ENCODE data around the gene PSME1. TPM values are rescaled to one million over a fixed set of nuclear protein-coding genes. Genes with fewer than 3 reads are reported as not detected.

Gene PSME1
- total and polyA plus RNA-seq, 4 donors: 125 to 311 (median 239) TPM

GRCh38 chr14:24185026-24185425 lies 49.0 kb downstream of the PSME1 start:
- DNase-seq: no peak
- H3K27ac ChIP-seq (ENCODE audit: low read depth in 1 of 2, low read length in 1 of 2): no peak overlapping the region
- no peak for TF ChIP-seq CTCF (IDR thresholded peaks at IDR 0.05; ENCODE audit: control extremely low read depth, extremely low read depth)

GRCh38 chr14:24185741-24186140 lies 49.7 kb downstream of the PSME1 start:
- peaks cover 0 to 8% (median 5%) of the 10 kb centered on the region in 5 donors for H3K4me1 ChIP-seq (ENCODE audit: control insufficient read depth in 5 of 5, insufficient read depth in 5 of 5, low read length in 5 of 5)
- no peak overlapping the region for H3K27ac ChIP-seq (ENCODE audit: low read depth in 1 of 2, low read length in 1 of 2)
- ATAC-seq (ENCODE audit: insufficient read depth, low FRiP score) (no peak), DNase-seq (no peak)
- H3K36me3 ChIP-seq (ENCODE audit: control insufficient read depth in 4 of 4, insufficient read depth in 4 of 4, low read length in 4 of 4): peaks cover 23 to 54% (median 28%) of the 10 kb centered on the region in 4 donors
- H3K9ac ChIP-seq (ENCODE audit: insufficient read depth in 1 of 2, low read length in 2 of 2): no peak overlapping the region
- no peak for TF ChIP-seq CTCF (IDR thresholded peaks at IDR 0.05; ENCODE audit: control extremely low read depth, extremely low read depth)
- 92 to 96% methylated on average over 11 of the region's 11 CpGs for WGBS, 2 donors
- no peaks in the 10 kb centered on the region for H3K27me3 ChIP-seq (ENCODE audit: control insufficient read depth in 3 of 3, insufficient read depth in 3 of 3, low read length in 2 of 3)
- no peak overlapping the region for H3K4me3 ChIP-seq
- no peaks in the 10 kb centered on the region for H3K9me3 ChIP-seq (ENCODE audit: control insufficient read depth in 4 of 4, insufficient read depth in 3 of 4, low read length in 3 of 4)

More at GRCh38 chr14:24185026-24185425, 49.0 kb downstream of the PSME1 start:
- Histone ChIP-seq H3K9ac (ENCODE audit: insufficient read depth in 1 of 2, low read length in 2 of 2) (no peak overlapping the region), H3K4me3 (no peak overlapping the region), H3K36me3 (ENCODE audit: control insufficient read depth in 4 of 4, insufficient read depth in 4 of 4, low read length in 4 of 4) (peaks cover 23 to 59% (median 28%) of the 10 kb centered on the region in 4 donors), H3K27me3 (ENCODE audit: control insufficient read depth in 3 of 3, insufficient read depth in 3 of 3, low read length in 2 of 3) (no peaks in the 10 kb centered on the region), H3K4me1 (ENCODE audit: control insufficient read depth in 5 of 5, insufficient read depth in 5 of 5, low read length in 5 of 5) (peaks cover 0 to 8% (median 5%) of the 10 kb centered on the region in 5 donors), H3K9me3 (ENCODE audit: control insufficient read depth in 4 of 4, insufficient read depth in 3 of 4, low read length in 3 of 4) (no peaks in the 10 kb centered on the region)
- ATAC-seq (ENCODE audit: insufficient read depth, low FRiP score): no peak
- WGBS, 2 donors: 97% methylated on average over 7 of the region's 7 CpGs

GRCh38 chr14:24186831-24187538 lies 51.0 kb downstream of the PSME1 start:
- Histone ChIP-seq H3K4me1 (ENCODE audit: control insufficient read depth in 5 of 5, insufficient read depth in 5 of 5, low read length in 5 of 5) (peaks cover 0 to 8% (median 5%) of the 10 kb centered on the region in 5 donors), H3K9ac (ENCODE audit: insufficient read depth in 1 of 2, low read length in 2 of 2) (no peak overlapping the region), H3K4me3 (no peak overlapping the region), H3K27me3 (ENCODE audit: control insufficient read depth in 3 of 3, insufficient read depth in 3 of 3, low read length in 2 of 3) (no peaks in the 10 kb centered on the region), H3K36me3 (ENCODE audit: control insufficient read depth in 4 of 4, insufficient read depth in 4 of 4, low read length in 4 of 4) (peaks cover 23 to 46% (median 29%) of the 10 kb centered on the region in 4 donors), H3K27ac (ENCODE audit: low read depth in 1 of 2, low read length in 1 of 2) (no peak overlapping the region), H3K9me3 (ENCODE audit: control insufficient read depth in 4 of 4, insufficient read depth in 3 of 4, low read length in 3 of 4) (no peaks in the 10 kb centered on the region)
- WGBS, 2 donors: 93 to 99% methylated on average over 10 of the region's 10 CpGs
- DNase-seq: no peak
- no peak for TF ChIP-seq CTCF (IDR thresholded peaks at IDR 0.05; ENCODE audit: control extremely low read depth, extremely low read depth)
- no peak for ATAC-seq (ENCODE audit: insufficient read depth, low FRiP score)
